HG03025 (cell line): ENCODE results near the gene PLEKHG3.

Experiments used
- ATAC-seq: cut with Tn5 transposase; IDR thresholded peaks from one replicate; pipeline ENCODE4 v1.9.1; 2021; ENCODE audit warnings: mild to moderate bottlenecking, moderate library complexity; ENCODE audit not compliant: unreplicated experiment, low FRiP score

PLEKHG3 gene

GRCh38 chr14:64723691-64724577 is 19.7 kb downstream of the PLEKHG3 start:
- ATAC-seq = no peak

GRCh38 chr14:64724578-64724930 is 20.3 kb downstream of the PLEKHG3 start:
- no peak for ATAC-seq

GRCh38 chr14:64725261-64725815 is 21.1 kb downstream of the PLEKHG3 start:
- no peak for ATAC-seq

GRCh38 chr14:64725879-64726584 is 21.8 kb downstream of the PLEKHG3 start:
- ATAC-seq = no peak

- ATAC-seq = no peak
Measured at GRCh38 chr14:64726585-64726890, 22.3 kb downstream of the PLEKHG3 start.

- ATAC-seq = no peak
Measured at GRCh38 chr14:64727551-64728071, 23.4 kb downstream of the PLEKHG3 start.

GRCh38 chr14:64728106-64728505 is 23.9 kb downstream of the PLEKHG3 start:
- ATAC-seq = no peak

GRCh38 chr14:64728856-64729255 is 24.6 kb downstream of the PLEKHG3 start:
- ATAC-seq = no peak

- no peak for ATAC-seq
Measured at GRCh38 chr14:64729386-64730060, 25.3 kb downstream of the PLEKHG3 start.

GRCh38 chr14:64730061-64730440 is 25.8 kb downstream of the PLEKHG3 start:
- ATAC-seq = no peak

- ATAC-seq = no peak
Measured at GRCh38 chr14:64730681-64731080, 26.5 kb downstream of the PLEKHG3 start.

- ATAC-seq = no peak
Measured at GRCh38 chr14:64731141-64731581, 26.9 kb downstream of the PLEKHG3 start.

GRCh38 chr14:64732066-64732465 is 27.8 kb downstream of the PLEKHG3 start:
- ATAC-seq = no peak

GRCh38 chr14:64732536-64733120 is 28.4 kb downstream of the PLEKHG3 start:
- no peak for ATAC-seq

- no peak for ATAC-seq
Measured at GRCh38 chr14:64733321-64733720, 29.1 kb downstream of the PLEKHG3 start.

GRCh38 chr14:64733899-64734298 is 29.7 kb downstream of the PLEKHG3 start:
- no peak for ATAC-seq

GRCh38 chr14:64734990-64735389 is 30.8 kb downstream of the PLEKHG3 start:
- ATAC-seq = no peak

- ATAC-seq = no peak
Measured at GRCh38 chr14:64736271-64737169, 32.3 kb downstream of the PLEKHG3 start.
